Esophagus muscularis mucosa (tissue), 4 donors: ENCODE data around the gene ST6GALNAC3. TPM values are rescaled to one million over a fixed set of nuclear protein-coding genes. Genes with fewer than 3 reads are reported as not detected.

Experiments used
- DNase-seq: peaks from one replicate; pipeline ENCODE4 v3.0.0-alpha.2; 2017; ENCODE audit errors: extremely low spot score
- H3K27ac ChIP-seq, 4 donors: fragments of 200-600 bp; sonication (generic); replicated peaks in 1 of 4; 1 replicate in 3 of 4; 2 replicates in 1 of 4; pipeline ENCODE4 v1.5.1; 2016 to 2019; ENCODE audit warnings: mild to moderate bottlenecking in 1 of 4
- H3K27me3 ChIP-seq, 4 donors: fragments of 200-600 bp; sonication (generic); one replicate each; pipeline versions ENCODE4 v1.5.1 to v1.6.0; 2016 to 2019
- H3K36me3 ChIP-seq, 4 donors: fragments of 200-600 bp; sonication (generic); one replicate each; pipeline ENCODE4 v1.5.1; 2016 to 2019
- H3K4me1 ChIP-seq, 4 donors: fragments of 200-600 bp; sonication (generic); one replicate each; pipeline ENCODE4 v1.5.1; 2016 to 2019
- H3K4me3 ChIP-seq, 4 donors: fragments of 200-600 bp; sonication (generic); 1 replicate in 2 of 4; 2 replicates in 2 of 4; pipeline ENCODE4 v1.5.1; 2016 to 2019; ENCODE audit warnings: mild to moderate bottlenecking in 4 of 4, moderate library complexity in 1 of 4
- H3K9me3 ChIP-seq, 4 donors: fragments of 200-600 bp; sonication (generic); 1 replicate in 3 of 4; 2 replicates in 1 of 4; pipeline ENCODE4 v1.5.1; 2016 to 2019
- WGBS: methylation state at CpG from one replicate; pipeline ENCODE4 v1.1.5; 2018; 5-methylcytosine and 5-hydroxymethylcytosine counted together
- intact Hi-C: fragments of 100-400 bp; cut with DNase I; formaldehyde crosslinking; loops from one replicate; pipeline ENCODE4 v1.15.1; 2023
- total RNA-seq, 4 donors: library from RNA; depleted of rRNA; stranded (reverse); fragments of >200 nt; gene quantifications; one replicate each; pipeline versions ENCODE4 v1.1.0 to v1.2.1, GENCODE V29; 2016
- TF ChIP-seq, protein P1 (sequence below), 3 experiments: fragments of 200-600 bp in 2 of 3; fragments of 450-650 bp in 1 of 3; sonication (generic) in 2 of 3; IDR thresholded peaks; one replicate each; pipeline ENCODE4 v1.5.1; 2017 to 2019; ENCODE audit warnings: antibody characterized with exemption in 3 of 3, mild to moderate bottlenecking in 2 of 3, moderate library complexity in 1 of 3

The ST6GALNAC3 gene
- total RNA-seq, 4 donors from 2014 or later, result 2.1 to 6.8 (median 4.8) TPM

DNA sequence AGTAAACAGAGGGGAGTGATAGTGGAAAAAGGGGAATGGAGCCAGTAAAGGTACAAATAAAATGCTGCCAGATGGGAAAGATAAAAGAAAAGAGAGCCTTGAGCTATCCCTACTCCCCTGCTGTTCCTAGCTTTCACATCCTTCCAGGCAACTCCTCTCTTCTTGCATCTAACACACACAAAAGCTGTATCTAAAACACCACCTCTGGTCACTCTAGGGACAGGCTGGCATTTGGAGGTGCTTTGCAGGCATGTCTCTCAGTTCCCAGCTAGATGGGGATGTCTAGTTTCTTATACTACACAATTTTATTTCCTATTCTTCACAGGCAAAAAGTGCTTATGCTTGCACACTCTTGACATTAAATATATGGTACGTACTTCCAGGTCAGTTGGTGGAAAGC lies 607.6 kb downstream of the ST6GALNAC3 start:
- DNase-seq, result no peak
- intact Hi-C loops, result no loop called here
- TF ChIP-seq, protein P1, sequence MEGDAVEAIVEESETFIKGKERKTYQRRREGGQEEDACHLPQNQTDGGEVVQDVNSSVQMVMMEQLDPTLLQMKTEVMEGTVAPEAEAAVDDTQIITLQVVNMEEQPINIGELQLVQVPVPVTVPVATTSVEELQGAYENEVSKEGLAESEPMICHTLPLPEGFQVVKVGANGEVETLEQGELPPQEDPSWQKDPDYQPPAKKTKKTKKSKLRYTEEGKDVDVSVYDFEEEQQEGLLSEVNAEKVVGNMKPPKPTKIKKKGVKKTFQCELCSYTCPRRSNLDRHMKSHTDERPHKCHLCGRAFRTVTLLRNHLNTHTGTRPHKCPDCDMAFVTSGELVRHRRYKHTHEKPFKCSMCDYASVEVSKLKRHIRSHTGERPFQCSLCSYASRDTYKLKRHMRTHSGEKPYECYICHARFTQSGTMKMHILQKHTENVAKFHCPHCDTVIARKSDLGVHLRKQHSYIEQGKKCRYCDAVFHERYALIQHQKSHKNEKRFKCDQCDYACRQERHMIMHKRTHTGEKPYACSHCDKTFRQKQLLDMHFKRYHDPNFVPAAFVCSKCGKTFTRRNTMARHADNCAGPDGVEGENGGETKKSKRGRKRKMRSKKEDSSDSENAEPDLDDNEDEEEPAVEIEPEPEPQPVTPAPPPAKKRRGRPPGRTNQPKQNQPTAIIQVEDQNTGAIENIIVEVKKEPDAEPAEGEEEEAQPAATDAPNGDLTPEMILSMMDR (IDR thresholded peaks at IDR 0.05), result no peak

More for the DNA sequence above, 607.6 kb downstream of the ST6GALNAC3 start:
- Histone ChIP-seq H3K27ac (no peak overlapping the region), H3K36me3 (no peaks in the 10 kb centered on the region), H3K9me3 (no peaks in the 10 kb centered on the region), H3K4me1 (peaks cover 0 to under 1% (median 0%) of the 10 kb centered on the region in 4 donors), H3K4me3 (no peak overlapping the region), H3K27me3 (no peaks in the 10 kb centered on the region)
- 94% methylated on average over 1 of the region's 1 CpG for WGBS

Other genes starting within 250 kb of the ST6GALNAC3 start
- gene ASB17, start 142.3 kb upstream of the ST6GALNAC3 start, total RNA-seq, result not detected